Astrocyte of the cerebellum (primary cell): ENCODE data around the gene CASP10.
"Not testable (repeated sequence)": the region's sequence is repeated elsewhere in the genome, so short reads cannot be mapped to it uniquely, and the experiment has no call there.

ENCODE experiments used
- DNase-seq: peaks from one replicate; pipeline ENCODE4 v3.0.0-alpha.2; 2011; ENCODE audit warnings: low read depth
- H3K4me3 ChIP-seq: 2 replicates; pipeline ENCODE4 v1.5.1; 2011; ENCODE audit warnings: mild to moderate bottlenecking, low read depth, low read length, moderate library complexity
- CTCF ChIP-seq: IDR thresholded peaks from 2 replicates; pipeline ENCODE4 v1.5.1; 2012; ENCODE audit warnings: low read length, low read depth, moderate library complexity, mild to moderate bottlenecking; ENCODE audit errors: missing control alignments
- in situ Hi-C: cut with HindIII; loops from 2 replicates; pipeline ENCODE4 v1.10.0; 2017; ENCODE audit warnings: low sequenced_read_pairs

CASP10 gene

DNA sequence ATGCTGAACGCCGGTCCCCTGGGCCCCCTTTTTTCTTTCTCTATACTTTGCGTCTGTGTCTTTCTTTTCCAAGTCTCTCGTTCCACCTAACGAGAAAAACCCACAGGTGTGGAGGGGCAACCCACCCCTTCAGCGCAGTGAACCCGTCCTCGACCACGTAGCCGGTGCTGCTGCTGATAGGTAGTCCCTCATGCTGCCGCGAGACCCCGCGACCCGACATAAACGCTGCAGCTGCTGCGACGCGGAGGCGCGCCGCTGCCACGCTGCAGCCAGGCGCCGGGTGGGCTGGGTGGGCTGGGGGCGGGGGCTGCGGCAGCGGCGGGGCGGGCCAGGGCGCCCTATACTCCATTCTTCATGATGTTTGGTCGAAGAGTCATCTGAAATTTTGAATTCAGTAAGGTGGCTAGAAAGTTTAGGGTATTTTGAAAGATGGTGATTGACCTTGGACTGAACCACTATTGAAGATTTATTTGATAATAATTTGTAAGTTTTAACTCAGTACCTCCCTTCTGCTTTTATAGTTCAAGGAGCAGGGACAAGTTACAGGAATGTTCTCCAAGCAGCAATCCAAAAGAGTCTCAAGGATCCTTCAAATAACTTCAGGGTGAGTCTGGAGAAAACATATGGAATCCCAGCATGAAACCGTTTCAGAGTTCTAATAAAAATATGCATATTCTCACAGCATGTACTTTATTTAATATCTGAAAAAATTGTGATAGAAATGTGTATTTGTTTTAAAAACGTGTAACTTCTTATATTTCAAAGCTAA lies 42.9 kb upstream of the CASP10 start:
- no peak overlapping the region for H3K4me3 ChIP-seq
- no peak for TF ChIP-seq CTCF
- in situ Hi-C loops, result no loop called here
- DNase-seq, result no peak

GRCh38 chr2:201144101-201145051 lies 38.6 kb upstream of the CASP10 start:
- no peak overlapping the region for H3K4me3 ChIP-seq
- DNase-seq, result no peak
- in situ Hi-C loops, result no loop called here
- no peak for TF ChIP-seq CTCF

GRCh38 chr2:201148434-201148990 lies 34.4 kb upstream of the CASP10 start:
- DNase-seq, result no peak
- H3K4me3 ChIP-seq, result no peak overlapping the region
- TF ChIP-seq CTCF, result no peak
- in situ Hi-C loops, result no loop called here

DNA sequence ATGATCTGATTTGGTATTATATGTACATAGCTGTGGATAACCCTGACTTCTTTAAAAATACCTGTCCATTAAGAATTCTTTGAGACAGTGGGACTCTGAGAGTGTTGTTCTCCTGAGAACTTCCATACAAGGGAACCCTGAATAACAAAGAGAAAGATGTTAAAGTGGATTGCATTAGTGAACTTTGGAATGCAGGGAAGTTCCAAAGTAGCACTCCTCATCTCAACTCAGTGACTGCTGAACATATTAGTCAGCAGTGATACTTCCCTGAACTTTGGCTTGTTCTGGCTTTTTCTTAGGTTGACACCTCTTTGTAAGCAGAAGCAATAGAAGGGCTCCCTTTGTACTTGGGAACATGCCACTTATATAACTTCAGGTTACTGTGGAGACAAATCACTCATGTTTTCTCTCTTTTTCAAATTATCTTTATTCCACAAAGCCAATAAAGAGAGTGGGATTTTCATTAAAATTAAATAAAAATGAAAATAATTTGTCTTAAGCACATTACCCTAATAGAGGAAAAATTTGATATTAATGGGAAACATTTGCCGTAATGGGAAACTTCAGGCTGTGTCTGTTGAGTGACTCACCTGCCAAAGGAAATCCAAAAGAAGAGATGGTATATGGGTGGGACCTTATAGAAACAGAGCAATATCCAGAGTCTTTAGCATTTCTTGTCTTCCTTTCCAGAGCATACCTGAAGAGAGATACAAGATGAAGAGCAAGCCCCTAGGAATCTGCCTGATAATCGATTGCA lies 33.7 kb upstream of the CASP10 start:
- in situ Hi-C loops, result no loop called here
- TF ChIP-seq CTCF, result no peak
- H3K4me3 ChIP-seq, result no peak overlapping the region
- peak; percentile 69 for DNase-seq

DNA sequence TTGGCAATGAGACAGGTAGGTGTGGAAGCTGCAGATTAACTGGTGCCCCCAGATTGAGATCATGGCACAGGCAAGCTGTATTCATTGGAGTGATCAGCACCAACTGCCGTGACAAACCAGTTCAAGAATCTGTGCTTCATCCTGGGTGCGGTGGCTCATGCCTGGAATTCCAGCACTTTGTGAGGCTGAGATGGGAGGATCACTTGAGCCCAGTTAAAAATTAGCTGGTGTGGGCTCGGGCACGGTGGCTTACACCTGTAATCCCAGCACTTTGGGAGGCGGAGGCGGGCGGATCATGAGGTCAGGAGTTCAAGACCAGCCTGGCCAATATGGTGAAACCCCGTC lies 33.1 kb upstream of the CASP10 start:
- not testable (repeated sequence) for DNase-seq, H3K4me3 ChIP-seq
- in situ Hi-C loops, result loop anchor here (5.0 kb wide), 1 partner anchor 32 kb away; the partner anchor contains the start of gene CFLAR

- H3K4me3 ChIP-seq, result no peak overlapping the region
- DNase-seq, result no peak
- TF ChIP-seq CTCF, result no peak
- in situ Hi-C loops, result loop anchor here (5.0 kb wide), 1 partner anchor 33 kb away; the partner anchor contains the start of gene CFLAR
These were observed 32.4 kb upstream of the CASP10 start for GRCh38 chr2:201150454-201151020.
